Bronchial epithelial cell (primary cell): ENCODE measurements around the gene PCDHGA7. TPM values are rescaled to one million over a fixed set of nuclear protein-coding genes. Genes with fewer than 3 reads are reported as not detected.

Experiments
- DNase-seq: peaks from one replicate; pipeline ENCODE4 v3.0.0-alpha.2; 2010; ENCODE audit warnings: low read depth
- FAIRE-seq: peaks from 2 replicates; lab custom pipeline; 2011; peaks lifted over from hg19 to GRCh38; lab: Jason Lieb, UNC
- H3K27me3 ChIP-seq: 2 replicates; pipeline ENCODE4 v1.5.1; 2011; ENCODE audit warnings: low read length; ENCODE audit not compliant: control insufficient read depth, insufficient read depth
- H3K36me3 ChIP-seq: 2 replicates; pipeline ENCODE4 v1.5.1; 2011; ENCODE audit warnings: low read length; ENCODE audit not compliant: control insufficient read depth, insufficient read depth
- H3K4me3 ChIP-seq: 2 replicates; pipeline ENCODE4 v1.5.1; 2011; ENCODE audit warnings: mild to moderate bottlenecking, low read depth, low read length, control low read depth
- CTCF ChIP-seq: IDR thresholded peaks from 2 replicates; pipeline ENCODE4 v1.5.1; 2011; ENCODE audit warnings: mild to moderate bottlenecking, moderate library complexity, low read length, control low read depth, inconsistent platforms; ENCODE audit not compliant: insufficient read depth, severe bottlenecking
- total RNA-seq: library from RNA; depleted of rRNA; stranded (reverse); fragments of >200 nt; gene quantifications from 2 replicates; pipeline ENCODE4 v1.2.1, GENCODE V29; 2014

The PCDHGA7 gene
- total RNA-seq, 1 donor from 2014 or later, result under 0.01 TPM

GRCh38 chr5:141355641-141356040 is 26.9 kb upstream of the PCDHGA7 start:
- FAIRE-seq (no peak), DNase-seq (no peak)
- H3K4me3 ChIP-seq, result no peak overlapping the region
- H3K27me3 ChIP-seq, result peaks cover 5% of the 10 kb centered on the region
- no peak for TF ChIP-seq CTCF
- no peaks in the 10 kb centered on the region for H3K36me3 ChIP-seq

GRCh38 chr5:141356133-141356532 is 26.4 kb upstream of the PCDHGA7 start:
- DNase-seq (no peak), FAIRE-seq (no peak)

GRCh38 chr5:141356950-141357349 is 25.6 kb upstream of the PCDHGA7 start:
- Histone ChIP-seq H3K36me3 (no peaks in the 10 kb centered on the region), H3K27me3 (peaks cover 5% of the 10 kb centered on the region), H3K4me3 (no peak overlapping the region)
- DNase-seq (no peak), FAIRE-seq (no peak)
- TF ChIP-seq CTCF, result no peak

More at GRCh38 chr5:141356133-141356532, 26.4 kb upstream of the PCDHGA7 start:
- Histone ChIP-seq H3K4me3 (no peak overlapping the region), H3K27me3 (peaks cover 5% of the 10 kb centered on the region), H3K36me3 (no peaks in the 10 kb centered on the region)
- no peak for TF ChIP-seq CTCF

- H3K27me3 ChIP-seq, result peaks cover 13% of the 10 kb centered on the region
- DNase-seq (peak; percentile 25), FAIRE-seq (no peak)
- peak within 1 kb of the TSS; percentile 23 for H3K4me3 ChIP-seq
- peak; percentile 33 for TF ChIP-seq CTCF
- no peaks in the 10 kb centered on the region for H3K36me3 ChIP-seq
These were observed 22.6 kb upstream of the PCDHGA7 start, which contains the start of gene PCDHGB2 for GRCh38 chr5:141359790-141360426. Gene PCDHGB2 (plus strand): TSS chr5:141359994. CDS start chr5:141360136, 142 bp downstream.

GRCh38 chr5:141360685-141361084 is 21.9 kb upstream of the PCDHGA7 start:
- Histone ChIP-seq H3K36me3 (no peaks in the 10 kb centered on the region), H3K27me3 (peaks cover 17% of the 10 kb centered on the region), H3K4me3 (no peak overlapping the region)
- TF ChIP-seq CTCF, result no peak
- DNase-seq (no peak), FAIRE-seq (no peak)

- Histone ChIP-seq H3K27me3 (peaks cover 25% of the 10 kb centered on the region), H3K36me3 (no peaks in the 10 kb centered on the region), H3K4me3 (no peak overlapping the region)
- no peak for DNase-seq
- no peak for FAIRE-seq
- TF ChIP-seq CTCF, result no peak
These were observed 19.8 kb upstream of the PCDHGA7 start for GRCh38 chr5:141362719-141363118.
